Activated T-helper 1 cell treated with anti-CD3 and anti-CD28 coated beads, Interleukin-12 subunit alpha, Interleukin-12 subunit beta, Interleukin-2, Interleukin-4 antibody, amounts not matched to agents 30 ng/mL and 10 ng/mL and 1 ng/mL, durations not matched to agents 14 hours and 24 hours and 36 hours (primary cell): ENCODE measurements around the gene SLC25A17. TPM values are rescaled to one million over a fixed set of nuclear protein-coding genes. Genes with fewer than 3 reads are reported as not detected.

Source experiments
- DNase-seq: peaks from one replicate; pipeline ENCODE4 v3.0.0; 2021; ENCODE audit warnings: low spot score
- H3K27ac Mint-ChIP-seq: one replicate; pipeline ENCODE4 v1.8.0; 2021; ENCODE audit warnings: mild to moderate bottlenecking, mixed read lengths
- H3K27me3 Mint-ChIP-seq: one replicate; pipeline ENCODE4 v1.8.0; 2022; ENCODE audit warnings: mild to moderate bottlenecking, moderate library complexity, mixed read lengths; ENCODE audit not compliant: insufficient read depth
- H3K36me3 Mint-ChIP-seq: one replicate; pipeline ENCODE4 v1.8.0; 2021; ENCODE audit warnings: low read depth, mixed read lengths
- H3K4me1 Mint-ChIP-seq: one replicate; pipeline ENCODE4 v1.8.0; 2021; ENCODE audit warnings: low read depth, mixed read lengths
- H3K4me3 Mint-ChIP-seq: one replicate; pipeline ENCODE4 v1.8.0; 2021; ENCODE audit warnings: mild to moderate bottlenecking, moderate library complexity, mixed read lengths
- H3K9me3 Mint-ChIP-seq: one replicate; pipeline ENCODE4 v1.8.0; 2021; ENCODE audit warnings: mixed read lengths
- intact Hi-C: fragments of 100-400 bp; cut with micrococcal nuclease; formaldehyde crosslinking; loops from one replicate; pipeline ENCODE4 v1.15.1; 2024
- total RNA-seq: library from RNA; stranded (reverse); gene quantifications from 2 replicates; pipeline ENCODE4 v1.2.3, GENCODE V29; 2022

SLC25A17 gene
- total RNA-seq, 1 donor from 2014 or later, result 34.0 TPM

GRCh38 chr22:40746428-40747220 is 72.5 kb downstream of the SLC25A17 start:
- Mint-ChIP-seq H3K9me3 (peaks cover 3% of the 10 kb centered on the region), H3K27ac (no peak overlapping the region), H3K4me1 (no peaks in the 10 kb centered on the region), H3K4me3 (no peak overlapping the region), H3K27me3 (peaks cover 6% of the 10 kb centered on the region), H3K36me3 (no peaks in the 10 kb centered on the region)
- DNase-seq, result no peak
- intact Hi-C loops, result no loop called here

- peaks cover 2% of the 10 kb centered on the region for H3K27me3 Mint-ChIP-seq
- H3K36me3 Mint-ChIP-seq, result no peaks in the 10 kb centered on the region
- intact Hi-C loops, result no loop called here
- no peaks in the 10 kb centered on the region for H3K4me1 Mint-ChIP-seq
- H3K27ac Mint-ChIP-seq, result no peak overlapping the region
- no peak for DNase-seq
- H3K9me3 Mint-ChIP-seq, result no peaks in the 10 kb centered on the region
- no peak overlapping the region for H3K4me3 Mint-ChIP-seq
Measured at GRCh38 chr22:40743768-40744167, 75.4 kb downstream of the SLC25A17 start.

- intact Hi-C loops, result no loop called here
- H3K27me3 Mint-ChIP-seq, result peaks cover 2% of the 10 kb centered on the region
Measured at GRCh38 chr22:40741116-40741515, 78.0 kb downstream of the SLC25A17 start.

GRCh38 chr22:40739721-40740120 is 79.4 kb downstream of the SLC25A17 start:
- H3K27ac Mint-ChIP-seq, result no peak overlapping the region
- H3K36me3 Mint-ChIP-seq, result no peaks in the 10 kb centered on the region
- H3K9me3 Mint-ChIP-seq, result no peaks in the 10 kb centered on the region

More at GRCh38 chr22:40741116-40741515, 78.0 kb downstream of the SLC25A17 start:
- H3K9me3 Mint-ChIP-seq, result no peaks in the 10 kb centered on the region
- no peak overlapping the region for H3K4me3 Mint-ChIP-seq
- DNase-seq, result no peak
- no peak overlapping the region for H3K27ac Mint-ChIP-seq
- no peaks in the 10 kb centered on the region for H3K4me1 Mint-ChIP-seq
- no peaks in the 10 kb centered on the region for H3K36me3 Mint-ChIP-seq

GRCh38 chr22:40733919-40734318 is 85.2 kb downstream of the SLC25A17 start:
- H3K4me3 Mint-ChIP-seq, result no peak overlapping the region
- no peaks in the 10 kb centered on the region for H3K36me3 Mint-ChIP-seq
- H3K9me3 Mint-ChIP-seq, result no peaks in the 10 kb centered on the region
- no peak for DNase-seq
- peaks cover 2% of the 10 kb centered on the region for H3K27me3 Mint-ChIP-seq
- H3K27ac Mint-ChIP-seq, result no peak overlapping the region
- H3K4me1 Mint-ChIP-seq, result peaks cover 22% of the 10 kb centered on the region
- intact Hi-C loops, result no loop called here

More at GRCh38 chr22:40739721-40740120, 79.4 kb downstream of the SLC25A17 start:
- H3K4me3 Mint-ChIP-seq, result no peak overlapping the region
- intact Hi-C loops, result no loop called here
- peaks cover 4% of the 10 kb centered on the region for H3K27me3 Mint-ChIP-seq
- H3K4me1 Mint-ChIP-seq, result no peaks in the 10 kb centered on the region
- DNase-seq, result no peak

- H3K9me3 Mint-ChIP-seq, result no peaks in the 10 kb centered on the region
- no peak overlapping the region for H3K27ac Mint-ChIP-seq
- no peak for DNase-seq
- H3K4me1 Mint-ChIP-seq, result peaks cover 32% of the 10 kb centered on the region
- H3K36me3 Mint-ChIP-seq, result peaks cover 3% of the 10 kb centered on the region
- peaks cover 2% of the 10 kb centered on the region for H3K27me3 Mint-ChIP-seq
- no peak overlapping the region for H3K4me3 Mint-ChIP-seq
- intact Hi-C loops, result no loop called here
Measured at GRCh38 chr22:40732999-40733292, 86.2 kb downstream of the SLC25A17 start.

- intact Hi-C loops, result loop anchor here (2.0 kb wide), 1 partner anchor 46 kb away; no protein-coding TSS in a partner anchor
- Mint-ChIP-seq H3K4me1 (peaks cover 48% of the 10 kb centered on the region), H3K4me3 (no peak overlapping the region), H3K9me3 (no peaks in the 10 kb centered on the region), H3K27ac (peak overlapping the region; percentile 34), H3K27me3 (no peaks in the 10 kb centered on the region), H3K36me3 (peaks cover 9% of the 10 kb centered on the region)
- no peak for DNase-seq
Measured at GRCh38 chr22:40729284-40729683, 89.9 kb downstream of the SLC25A17 start.

GRCh38 chr22:40728731-40729189 is 90.4 kb downstream of the SLC25A17 start:
- intact Hi-C loops, result loop anchor here (1.0 to 2.0 kb wide), 2 partner anchors 17 to 46 kb away; no protein-coding TSS in a partner anchor
- Mint-ChIP-seq H3K36me3 (peaks cover 9% of the 10 kb centered on the region), H3K9me3 (no peaks in the 10 kb centered on the region), H3K4me1 (peaks cover 48% of the 10 kb centered on the region), H3K4me3 (peak overlapping the region; percentile 46), H3K27ac (peak overlapping the region; percentile 90), H3K27me3 (no peaks in the 10 kb centered on the region)
- DNase-seq, result peak; percentile 53

- Mint-ChIP-seq H3K4me3 (peak overlapping the region; percentile 46), H3K9me3 (no peaks in the 10 kb centered on the region), H3K27ac (peak overlapping the region; percentile 90), H3K36me3 (peaks cover 9% of the 10 kb centered on the region), H3K27me3 (no peaks in the 10 kb centered on the region), H3K4me1 (peaks cover 47% of the 10 kb centered on the region)
- DNase-seq, result no peak
- intact Hi-C loops, result loop anchor here (1.0 to 2.0 kb wide), 2 partner anchors 17 to 45 kb away; no protein-coding TSS in a partner anchor
Measured at GRCh38 chr22:40727964-40728615, 91.1 kb downstream of the SLC25A17 start.

GRCh38 chr22:40727070-40727963 is 91.8 kb downstream of the SLC25A17 start:
- peaks cover 39% of the 10 kb centered on the region for H3K4me1 Mint-ChIP-seq
- no peak for DNase-seq
- H3K36me3 Mint-ChIP-seq, result peaks cover 9% of the 10 kb centered on the region
- H3K27me3 Mint-ChIP-seq, result no peaks in the 10 kb centered on the region
- intact Hi-C loops, result no loop called here
- no peaks in the 10 kb centered on the region for H3K9me3 Mint-ChIP-seq
- peak overlapping the region; percentile 72 for H3K27ac Mint-ChIP-seq
- H3K4me3 Mint-ChIP-seq, result peak overlapping the region; percentile 56

GRCh38 chr22:40726514-40726913 is 92.6 kb downstream of the SLC25A17 start:
- no peaks in the 10 kb centered on the region for H3K9me3 Mint-ChIP-seq
- peak overlapping the region; percentile 31 for H3K4me3 Mint-ChIP-seq
- peaks cover 34% of the 10 kb centered on the region for H3K4me1 Mint-ChIP-seq
- intact Hi-C loops, result no loop called here
- H3K36me3 Mint-ChIP-seq, result peaks cover 9% of the 10 kb centered on the region
- peak overlapping the region; percentile 75 for H3K27ac Mint-ChIP-seq
- DNase-seq, result no peak
- no peaks in the 10 kb centered on the region for H3K27me3 Mint-ChIP-seq

GRCh38 chr22:40723396-40723933 is 95.7 kb downstream of the SLC25A17 start:
- DNase-seq, result no peak
- intact Hi-C loops, result no loop called here
- Mint-ChIP-seq H3K36me3 (peaks cover 6% of the 10 kb centered on the region), H3K4me3 (no peak overlapping the region), H3K27me3 (peaks cover under 1% of the 10 kb centered on the region), H3K27ac (no peak overlapping the region), H3K4me1 (peaks cover 27% of the 10 kb centered on the region), H3K9me3 (no peaks in the 10 kb centered on the region)
